ENCODE results near the gene XPO6. TPM values are rescaled to one million over a fixed set of nuclear protein-coding genes. Genes with fewer than 3 reads are reported as not detected.

The XPO6 gene
- total and polyA plus RNA-seq, 2 of the 13 experiments (the other 11 are each of a cell fraction or from before 2014, with no cell fraction given) = 109 to 129 TPM

DNA sequence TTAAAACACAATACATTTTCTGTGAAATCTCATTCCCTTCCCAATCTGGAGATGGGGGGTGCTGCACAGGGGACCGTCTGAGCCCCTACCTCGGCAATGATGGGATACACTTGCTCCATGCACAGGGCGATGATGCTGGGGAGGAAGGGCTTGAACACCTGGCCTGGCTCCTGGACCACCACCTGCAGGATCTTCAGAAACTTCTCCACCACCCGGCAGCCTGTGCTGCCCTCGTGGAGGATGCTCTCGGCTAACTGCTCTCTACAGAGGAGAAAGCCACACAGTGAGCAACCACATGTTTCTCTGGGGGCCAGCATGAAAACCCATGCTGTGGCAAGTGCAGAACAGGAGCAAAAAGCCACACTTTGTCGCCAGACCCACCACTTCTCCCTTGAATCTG, 105.8 kb downstream of the XPO6 start:
- Histone ChIP-seq H3K4me1 (ENCODE audit: insufficient read depth, low read length) (no peaks in the 10 kb centered on the region), H4K20me1 (ENCODE audit: insufficient read depth, low read length) (peaks cover 3% of the 10 kb centered on the region; the same call in 1 of the 2 replicates), H3K79me2 (ENCODE audit: insufficient read depth, low read length) (no peaks in the 10 kb centered on the region), H2AFZ (ENCODE audit: low read length) (no peak overlapping the region), H3K27ac (ENCODE audit: extremely low read length, insufficient read depth, low read length) (no peak overlapping the region), H3K27me3 (ENCODE audit: control insufficient read depth in 1 of 2, insufficient read depth in 2 of 2, low read length in 2 of 2) (no peaks in the 10 kb centered on the region), H3K9me3 (ENCODE audit: low read length) (no peaks in the 10 kb centered on the region), H3K36me3 (replicated peaks in 1 of 2; ENCODE audit: control insufficient read depth in 1 of 2, insufficient read depth in 2 of 2, low read length in 2 of 2) (peaks cover 66 to 95% of the 10 kb centered on the region in 2 experiments), H3K9ac (ENCODE audit: insufficient read depth, low read depth, low read length) (no peak overlapping the region), H3K4me2 (ENCODE audit: low read depth, low read length) (no peak overlapping the region), H3K4me3 (replicated peaks in 1 of 3; ENCODE audit: insufficient read depth in 1 of 3, low read depth in 2 of 3, low read length in 3 of 3) (no peak overlapping the region)
- ChIA-PET POLR2A (no interaction called here), CTCF (ENCODE audit: low intra/inter-chr PET ratio, low total read pairs) (no interaction called here)
- no TSS peak for BruUV-seq (replicated peaks)
- FAIRE-seq (no peak), DNase-seq (ENCODE audit: low spot score) (no peak), ATAC-seq (no peak)
- intact Hi-C loops (cut with micrococcal nuclease; ENCODE audit: unreplicated experiment) = no loop called here
- 96% methylated on average over 7 of the region's 7 CpGs for WGBS (ENCODE audit: low lambda C conversion rate)
- in situ Hi-C loops (cut with HindIII; ENCODE audit: extremely low pct_ligation_motif_present, low pct_unique_long_range_greater_than_20kb) = no loop called here
- TF ChIP-seq MTA1 (CRISPR knock-in tag; IDR thresholded peaks at IDR 0.05; ENCODE audit: borderline replicate concordance) (no peak), ZNF644 (CRISPR knock-in tag; IDR thresholded peaks at IDR 0.05; ENCODE audit: low read depth) (no peak), KDM1A (CRISPR knock-in tag; IDR thresholded peaks at IDR 0.05) (no peak), USF2 (IDR thresholded peaks at IDR 0.05; ENCODE audit: low read depth, low read length) (no peak), USF2 (CRISPR knock-in tag; IDR thresholded peaks at IDR 0.05; ENCODE audit: borderline replicate concordance) (no peak), THYN1 (CRISPR knock-in tag; IDR thresholded peaks at IDR 0.05; ENCODE audit: borderline replicate concordance, low read depth) (no peak), NR2C2 (CRISPR knock-in tag; IDR thresholded peaks at IDR 0.05; ENCODE audit: borderline replicate concordance) (no peak), GLMP (CRISPR knock-in tag; IDR thresholded peaks at IDR 0.05; ENCODE audit: borderline replicate concordance) (no peak), ZNF274 (CRISPR knock-in tag; IDR thresholded peaks at IDR 0.05) (no peak)
- TF ChIP-seq, protein P1, sequence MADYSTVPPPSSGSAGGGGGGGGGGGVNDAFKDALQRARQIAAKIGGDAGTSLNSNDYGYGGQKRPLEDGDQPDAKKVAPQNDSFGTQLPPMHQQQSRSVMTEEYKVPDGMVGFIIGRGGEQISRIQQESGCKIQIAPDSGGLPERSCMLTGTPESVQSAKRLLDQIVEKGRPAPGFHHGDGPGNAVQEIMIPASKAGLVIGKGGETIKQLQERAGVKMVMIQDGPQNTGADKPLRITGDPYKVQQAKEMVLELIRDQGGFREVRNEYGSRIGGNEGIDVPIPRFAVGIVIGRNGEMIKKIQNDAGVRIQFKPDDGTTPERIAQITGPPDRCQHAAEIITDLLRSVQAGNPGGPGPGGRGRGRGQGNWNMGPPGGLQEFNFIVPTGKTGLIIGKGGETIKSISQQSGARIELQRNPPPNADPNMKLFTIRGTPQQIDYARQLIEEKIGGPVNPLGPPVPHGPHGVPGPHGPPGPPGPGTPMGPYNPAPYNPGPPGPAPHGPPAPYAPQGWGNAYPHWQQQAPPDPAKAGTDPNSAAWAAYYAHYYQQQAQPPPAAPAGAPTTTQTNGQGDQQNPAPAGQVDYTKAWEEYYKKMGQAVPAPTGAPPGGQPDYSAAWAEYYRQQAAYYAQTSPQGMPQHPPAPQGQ (CRISPR knock-in tag; IDR thresholded peaks at IDR 0.05; ENCODE audit: borderline replicate concordance) = no peak
- TF ChIP-seq, protein P2, sequence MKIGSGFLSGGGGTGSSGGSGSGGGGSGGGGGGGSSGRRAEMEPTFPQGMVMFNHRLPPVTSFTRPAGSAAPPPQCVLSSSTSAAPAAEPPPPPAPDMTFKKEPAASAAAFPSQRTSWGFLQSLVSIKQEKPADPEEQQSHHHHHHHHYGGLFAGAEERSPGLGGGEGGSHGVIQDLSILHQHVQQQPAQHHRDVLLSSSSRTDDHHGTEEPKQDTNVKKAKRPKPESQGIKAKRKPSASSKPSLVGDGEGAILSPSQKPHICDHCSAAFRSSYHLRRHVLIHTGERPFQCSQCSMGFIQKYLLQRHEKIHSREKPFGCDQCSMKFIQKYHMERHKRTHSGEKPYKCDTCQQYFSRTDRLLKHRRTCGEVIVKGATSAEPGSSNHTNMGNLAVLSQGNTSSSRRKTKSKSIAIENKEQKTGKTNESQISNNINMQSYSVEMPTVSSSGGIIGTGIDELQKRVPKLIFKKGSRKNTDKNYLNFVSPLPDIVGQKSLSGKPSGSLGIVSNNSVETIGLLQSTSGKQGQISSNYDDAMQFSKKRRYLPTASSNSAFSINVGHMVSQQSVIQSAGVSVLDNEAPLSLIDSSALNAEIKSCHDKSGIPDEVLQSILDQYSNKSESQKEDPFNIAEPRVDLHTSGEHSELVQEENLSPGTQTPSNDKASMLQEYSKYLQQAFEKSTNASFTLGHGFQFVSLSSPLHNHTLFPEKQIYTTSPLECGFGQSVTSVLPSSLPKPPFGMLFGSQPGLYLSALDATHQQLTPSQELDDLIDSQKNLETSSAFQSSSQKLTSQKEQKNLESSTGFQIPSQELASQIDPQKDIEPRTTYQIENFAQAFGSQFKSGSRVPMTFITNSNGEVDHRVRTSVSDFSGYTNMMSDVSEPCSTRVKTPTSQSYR (CRISPR knock-in tag; IDR thresholded peaks at IDR 0.05; ENCODE audit: borderline replicate concordance) = no peak
